Measurements from ENCODE around the gene GNAT1. TPM values are rescaled to one million over a fixed set of nuclear protein-coding genes. Genes with fewer than 3 reads are reported as not detected.

GNAT1 gene
- total and polyA plus RNA-seq, 2 donors (not counting 1 experiment from before 2014, with no cell fraction given): not detected

DNA sequence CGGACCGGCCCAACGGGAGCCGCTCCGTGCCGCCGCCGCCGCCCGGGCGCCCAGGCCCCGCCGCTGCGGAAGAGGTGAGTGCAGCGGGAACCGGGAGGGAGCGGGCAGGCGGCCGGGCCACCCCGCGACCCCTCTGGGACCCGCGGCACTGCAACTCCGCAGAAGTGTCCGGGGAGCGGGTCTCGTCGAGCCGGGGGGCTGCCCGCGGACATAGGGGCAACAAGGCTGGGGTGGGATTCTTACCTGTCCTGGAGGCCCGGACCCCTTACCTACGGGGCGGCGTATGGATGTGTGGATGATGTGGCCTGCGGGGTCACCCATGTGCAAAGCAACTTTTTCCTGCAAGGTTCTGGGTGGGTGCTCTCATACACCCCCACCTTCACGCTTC, 35.9 kb upstream of the GNAT1 start:
- WGBS (ENCODE audit: insufficient coverage): 2% methylated on average over 34 of the region's 37 CpGs
- peaks cover 0 to 48% (median 19%) of the 10 kb centered on the region in 4 experiments for H3K27me3 ChIP-seq (replicated peaks in 1 of 4; ENCODE audit: control extremely low read depth in 1 of 4, control insufficient read depth in 3 of 4, insufficient read depth in 4 of 4, low read length in 3 of 4)
- ChIA-PET CTCF (interaction anchor here (1.0 kb wide), 1 partner anchor 39 kb away, joined by 3 read pairs; no protein-coding TSS in a partner anchor), POLR2A (no interaction called here)
- H3K79me2 ChIP-seq (ENCODE audit: control insufficient read depth, insufficient read depth, low read length): no peaks in the 10 kb centered on the region
- Mint-ChIP-seq H3K4me3 (peak overlapping the region; percentile 86), H3K9me3 (ENCODE audit: insufficient read depth) (no peaks in the 10 kb centered on the region), H3K4me1 (peaks cover 15% of the 10 kb centered on the region), H3K27me3 (peaks cover 32% of the 10 kb centered on the region), H3K27ac (peak overlapping the region; percentile 26)
- peak overlapping the region; percentile 51 for H3K9ac ChIP-seq (ENCODE audit: low read length)
- no peaks in the 10 kb centered on the region for H3K36me3 ChIP-seq (replicated peaks in 1 of 2; ENCODE audit: control extremely low read depth in 1 of 2, control insufficient read depth in 1 of 2, extremely low read depth in 1 of 2, insufficient read depth in 2 of 2, low read length in 1 of 2)
- H3K4me3 ChIP-seq (ENCODE audit: control extremely low read depth in 1 of 5, extremely low read depth in 1 of 5, insufficient read depth in 1 of 5, low read depth in 2 of 5, low read length in 4 of 5): peak overlapping the region in 2 of 5 experiments; percentile 11 to 50
- TF ChIP-seq EZH2 (IDR thresholded peaks at IDR 0.05; ENCODE audit: borderline replicate concordance, insufficient read depth, low read depth, low read length, poor library complexity, severe bottlenecking): no peak
- TF ChIP-seq, protein P1, sequence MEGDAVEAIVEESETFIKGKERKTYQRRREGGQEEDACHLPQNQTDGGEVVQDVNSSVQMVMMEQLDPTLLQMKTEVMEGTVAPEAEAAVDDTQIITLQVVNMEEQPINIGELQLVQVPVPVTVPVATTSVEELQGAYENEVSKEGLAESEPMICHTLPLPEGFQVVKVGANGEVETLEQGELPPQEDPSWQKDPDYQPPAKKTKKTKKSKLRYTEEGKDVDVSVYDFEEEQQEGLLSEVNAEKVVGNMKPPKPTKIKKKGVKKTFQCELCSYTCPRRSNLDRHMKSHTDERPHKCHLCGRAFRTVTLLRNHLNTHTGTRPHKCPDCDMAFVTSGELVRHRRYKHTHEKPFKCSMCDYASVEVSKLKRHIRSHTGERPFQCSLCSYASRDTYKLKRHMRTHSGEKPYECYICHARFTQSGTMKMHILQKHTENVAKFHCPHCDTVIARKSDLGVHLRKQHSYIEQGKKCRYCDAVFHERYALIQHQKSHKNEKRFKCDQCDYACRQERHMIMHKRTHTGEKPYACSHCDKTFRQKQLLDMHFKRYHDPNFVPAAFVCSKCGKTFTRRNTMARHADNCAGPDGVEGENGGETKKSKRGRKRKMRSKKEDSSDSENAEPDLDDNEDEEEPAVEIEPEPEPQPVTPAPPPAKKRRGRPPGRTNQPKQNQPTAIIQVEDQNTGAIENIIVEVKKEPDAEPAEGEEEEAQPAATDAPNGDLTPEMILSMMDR (IDR thresholded peaks at IDR 0.05): no peak
- H3K4me2 ChIP-seq (replicated peaks; ENCODE audit: low read depth, low read length, poor library complexity, severe bottlenecking): peak overlapping the region; percentile 98
- H3K4me1 ChIP-seq (ENCODE audit: control insufficient read depth in 2 of 2, insufficient read depth in 2 of 2, low read length in 2 of 2): peaks cover 14 to 20% of the 10 kb centered on the region in 2 donors
- H3K9me3 ChIP-seq (ENCODE audit: control extremely low read depth in 1 of 3, control insufficient read depth in 2 of 3, insufficient read depth in 1 of 3, low read length in 2 of 3): peaks cover 0 to 6% (median 0%) of the 10 kb centered on the region in 3 donors
- DNase-seq (no peak), ATAC-seq (ENCODE audit: low read depth) (no peak)
- intact Hi-C loops (cut with micrococcal nuclease): loop anchor here (1.0 to 2.0 kb wide), 2 partner anchors 37 to 71 kb away; no protein-coding TSS in a partner anchor
- peaks cover 9% of the 10 kb centered on the region for H4K20me1 ChIP-seq (ENCODE audit: control insufficient read depth, insufficient read depth, low read length, poor library complexity, severe bottlenecking)
- H2AFZ ChIP-seq (ENCODE audit: insufficient read depth, low read depth, low read length, poor library complexity, severe bottlenecking): no peak overlapping the region
- no peak overlapping the region for H3K27ac ChIP-seq (ENCODE audit: low read length in 2 of 2)

GRCh38 chr3:50155891-50156290, 35.5 kb upstream of the GNAT1 start:
- H3K27me3 ChIP-seq (replicated peaks in 1 of 4; ENCODE audit: control extremely low read depth in 1 of 4, control insufficient read depth in 3 of 4, insufficient read depth in 4 of 4, low read length in 3 of 4): peaks cover 0 to 48% (median 19%) of the 10 kb centered on the region in 4 experiments
- no peaks in the 10 kb centered on the region for H3K79me2 ChIP-seq (ENCODE audit: control insufficient read depth, insufficient read depth, low read length)
- DNase-seq (peak; percentile 41), ATAC-seq (ENCODE audit: low read depth) (no peak)
- H3K9ac ChIP-seq (ENCODE audit: low read length): peak overlapping the region; percentile 51
- POLR2A ChIA-PET: no interaction called here
- no peak overlapping the region for H3K4me3 ChIP-seq (ENCODE audit: control extremely low read depth in 1 of 5, extremely low read depth in 1 of 5, insufficient read depth in 1 of 5, low read depth in 2 of 5, low read length in 4 of 5)
- H3K27ac ChIP-seq (ENCODE audit: low read length in 2 of 2): no peak overlapping the region
- H2AFZ ChIP-seq (ENCODE audit: insufficient read depth, low read depth, low read length, poor library complexity, severe bottlenecking): no peak overlapping the region
- intact Hi-C loops (cut with micrococcal nuclease): loop anchor here (1.0 to 2.0 kb wide), 2 partner anchors 36 to 71 kb away; no protein-coding TSS in a partner anchor
- CTCF ChIA-PET: interaction anchor here (1.0 kb wide), 1 partner anchor 39 kb away, joined by 3 read pairs; no protein-coding TSS in a partner anchor
- peak overlapping the region; percentile 86 for H3K4me3 Mint-ChIP-seq
- peaks cover 9% of the 10 kb centered on the region for H4K20me1 ChIP-seq (ENCODE audit: control insufficient read depth, insufficient read depth, low read length, poor library complexity, severe bottlenecking)
- peak overlapping the region; percentile 98 for H3K4me2 ChIP-seq (replicated peaks; ENCODE audit: low read depth, low read length, poor library complexity, severe bottlenecking)
- H3K4me1 Mint-ChIP-seq: peaks cover 15% of the 10 kb centered on the region
- WGBS (ENCODE audit: insufficient coverage): 37% methylated on average over 13 of the region's 13 CpGs
- H3K36me3 ChIP-seq (replicated peaks in 1 of 2; ENCODE audit: control extremely low read depth in 1 of 2, control insufficient read depth in 1 of 2, extremely low read depth in 1 of 2, insufficient read depth in 2 of 2, low read length in 1 of 2): no peaks in the 10 kb centered on the region
- H3K9me3 Mint-ChIP-seq (ENCODE audit: insufficient read depth): no peaks in the 10 kb centered on the region
- H3K27ac Mint-ChIP-seq: peak overlapping the region; percentile 26
- peaks cover 0 to 6% (median 0%) of the 10 kb centered on the region in 3 donors for H3K9me3 ChIP-seq (ENCODE audit: control extremely low read depth in 1 of 3, control insufficient read depth in 2 of 3, insufficient read depth in 1 of 3, low read length in 2 of 3)
- peaks cover 14 to 20% of the 10 kb centered on the region in 2 donors for H3K4me1 ChIP-seq (ENCODE audit: control insufficient read depth in 2 of 2, insufficient read depth in 2 of 2, low read length in 2 of 2)
- peaks cover 30% of the 10 kb centered on the region for H3K27me3 Mint-ChIP-seq
- TF ChIP-seq EZH2 (IDR thresholded peaks at IDR 0.05; ENCODE audit: borderline replicate concordance, insufficient read depth, low read depth, low read length, poor library complexity, severe bottlenecking): no peak
- TF ChIP-seq, protein P1 (IDR thresholded peaks at IDR 0.05): no peak
